Right lobe of liver (tissue), 6 donors: ENCODE results near the gene PTGDS. TPM values are rescaled to one million over a fixed set of nuclear protein-coding genes. Genes with fewer than 3 reads are reported as not detected.

Experiments used
- ATAC-seq, 4 donors: fragments of 200-7000 bp; cut with Tn5 transposase; one replicate each; pipeline ENCODE4 v1.9.1; 2020; ENCODE audit warnings: mild to moderate bottlenecking in 4 of 4, moderate library complexity in 4 of 4
- DNase-seq, 3 donors: peaks; one replicate each; pipeline ENCODE4 v3.0.0-alpha.2; 2020
- H3K27ac ChIP-seq, 3 donors: fragments of 200-600 bp; one replicate each; pipeline ENCODE4 v1.8.0; 2022
- H3K27me3 ChIP-seq, 2 donors: fragments of 200-600 bp; one replicate each; pipeline ENCODE4 v1.8.0; 2022
- H3K36me3 ChIP-seq, 4 donors: fragments of 200-600 bp; sonication (generic) in 1 of 4; one replicate each; pipeline versions ENCODE4 v1.5.1 to v1.8.0; 2017 to 2022; ENCODE audit warnings: control low read depth in 1 of 4
- H3K4me1 ChIP-seq, 4 donors: fragments of 200-600 bp; sonication (generic) in 1 of 4; one replicate each; pipeline versions ENCODE4 v1.5.1 to v1.8.0; 2017 to 2022; ENCODE audit warnings: control low read depth in 1 of 4
- H3K4me3 ChIP-seq, 3 donors: fragments of 200-600 bp; one replicate each; pipeline ENCODE4 v1.8.0; 2022
- H3K9me3 ChIP-seq, 4 donors: fragments of 200-600 bp; sonication (generic) in 1 of 4; one replicate each; pipeline versions ENCODE4 v1.5.1 to v1.8.0; 2017 to 2022; ENCODE audit warnings: control low read depth in 1 of 4
- CTCF ChIP-seq, 4 donors: fragments of 200-600 bp in 3 of 4; fragments of 450-650 bp in 1 of 4; IDR thresholded peaks; one replicate each; pipeline versions ENCODE4 v1.5.1 to v1.8.0; 2016 to 2022; ENCODE audit warnings: antibody characterized with exemption in 4 of 4, mild to moderate bottlenecking in 2 of 4
- POLR2A ChIP-seq: fragments of 450-650 bp; IDR thresholded peaks from one replicate; pipeline ENCODE4 v1.6.1; 2017; ENCODE audit warnings: antibody characterized with exemption, mild to moderate bottlenecking
- WGBS: methylation state at CpG from one replicate; pipeline ENCODE4 v1.1.6; 2018; ENCODE audit warnings: low coverage, low lambda C conversion rate; ENCODE audit not compliant: insufficient coverage; ENCODE audit errors: missing lambda C conversion rate; 5-methylcytosine and 5-hydroxymethylcytosine counted together
- intact Hi-C, 2 donors: fragments of 100-400 bp; cut with DNase I; formaldehyde crosslinking; loops; one replicate each; pipeline versions ENCODE4 v1.11.2 to v1.14.1; 2022
- total RNA-seq, 6 experiments: library from RNA; depleted of rRNA in 2 of 6; stranded (reverse); fragments of >200 nt in 2 of 6; fragmentation: NEBNext Ultra II Directional in 3 of 6; extraction: Animal tissue kit (Norgen Biotek cat#: 25700) in 3 of 6; gene quantifications; one replicate each; pipeline versions ENCODE4 v1.1.0 to v1.2.4, GENCODE V29; 2016 to 2023
- donor health status: DM: no; HTN: yes; CAD: no.
- donor health status: DM: no; HTN: no; CAD: no.
- donor health status: DM: no; HTN: no; CAD: no.
- donor health status: DM: no; HTN: yes; CAD: no.
- donor health status: DM: no; HTN: yes; CAD: no.

PTGDS gene
- total RNA-seq, 6 experiments from 2014 or later = 4.3 to 21.9 (median 6.0) TPM

DNA sequence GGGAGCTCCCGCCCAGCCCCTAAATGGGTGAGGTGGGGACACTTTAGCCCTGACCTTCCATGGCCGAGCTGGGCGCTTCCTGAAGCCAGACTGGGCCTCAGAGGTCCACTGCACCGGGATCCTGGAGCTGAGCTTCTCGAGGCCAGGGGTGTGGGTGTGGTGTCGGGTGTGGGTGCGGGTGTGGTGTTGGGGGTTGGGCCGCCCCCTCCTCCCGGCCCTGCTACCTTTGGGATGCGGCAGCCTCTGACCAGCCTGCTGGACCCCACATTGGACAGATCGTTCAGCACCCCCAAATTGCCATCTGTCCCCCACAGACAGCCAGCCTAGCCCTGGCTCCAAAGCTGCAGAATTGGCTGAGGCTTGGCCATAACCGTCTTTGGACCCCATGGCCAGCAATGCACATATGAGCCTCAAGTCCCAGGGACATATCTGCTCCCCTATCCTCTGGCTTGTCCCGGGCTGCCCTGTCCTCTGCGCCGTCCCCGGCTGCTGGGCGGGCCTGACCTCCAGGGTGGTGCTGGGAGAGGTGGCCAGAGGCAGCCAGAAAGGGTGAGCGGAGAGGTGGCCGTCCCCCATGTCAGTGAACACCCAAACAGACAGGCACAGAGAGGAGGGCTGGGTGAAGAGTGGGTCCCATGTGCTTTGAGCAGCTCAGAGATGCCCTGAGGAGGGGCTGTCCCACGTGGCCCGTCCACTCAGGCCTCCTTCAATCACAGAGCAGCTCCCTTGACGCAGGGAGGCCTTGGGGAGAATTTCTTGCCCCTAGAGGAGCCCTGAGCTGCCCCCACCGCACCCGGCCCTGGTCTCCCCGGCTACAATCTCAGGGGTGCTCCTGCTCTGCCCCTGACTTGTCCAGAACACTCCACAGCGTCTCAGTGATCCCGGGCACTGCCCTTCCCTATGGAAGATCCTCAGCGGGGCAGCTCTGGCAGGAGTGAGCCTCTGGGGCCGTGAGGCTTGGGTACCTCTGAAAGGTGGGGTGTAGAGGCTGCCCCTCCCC is 3.4 kb upstream of the PTGDS start:
- no peaks in the 10 kb centered on the region for H3K36me3 ChIP-seq
- H3K9me3 ChIP-seq = no peaks in the 10 kb centered on the region
- ATAC-seq (no peak), DNase-seq (no peak)
- intact Hi-C loops = no loop called here
- TF ChIP-seq POLR2A (no peak), CTCF (IDR thresholded peaks at IDR 0.05) (no peak)
- no peak overlapping the region for H3K27ac ChIP-seq
- no peaks in the 10 kb centered on the region for H3K4me1 ChIP-seq
- H3K4me3 ChIP-seq = no peak overlapping the region
- no peaks in the 10 kb centered on the region for H3K27me3 ChIP-seq
- WGBS = no CpG with 5 or more reads among the region's 29 CpGs

DNA sequence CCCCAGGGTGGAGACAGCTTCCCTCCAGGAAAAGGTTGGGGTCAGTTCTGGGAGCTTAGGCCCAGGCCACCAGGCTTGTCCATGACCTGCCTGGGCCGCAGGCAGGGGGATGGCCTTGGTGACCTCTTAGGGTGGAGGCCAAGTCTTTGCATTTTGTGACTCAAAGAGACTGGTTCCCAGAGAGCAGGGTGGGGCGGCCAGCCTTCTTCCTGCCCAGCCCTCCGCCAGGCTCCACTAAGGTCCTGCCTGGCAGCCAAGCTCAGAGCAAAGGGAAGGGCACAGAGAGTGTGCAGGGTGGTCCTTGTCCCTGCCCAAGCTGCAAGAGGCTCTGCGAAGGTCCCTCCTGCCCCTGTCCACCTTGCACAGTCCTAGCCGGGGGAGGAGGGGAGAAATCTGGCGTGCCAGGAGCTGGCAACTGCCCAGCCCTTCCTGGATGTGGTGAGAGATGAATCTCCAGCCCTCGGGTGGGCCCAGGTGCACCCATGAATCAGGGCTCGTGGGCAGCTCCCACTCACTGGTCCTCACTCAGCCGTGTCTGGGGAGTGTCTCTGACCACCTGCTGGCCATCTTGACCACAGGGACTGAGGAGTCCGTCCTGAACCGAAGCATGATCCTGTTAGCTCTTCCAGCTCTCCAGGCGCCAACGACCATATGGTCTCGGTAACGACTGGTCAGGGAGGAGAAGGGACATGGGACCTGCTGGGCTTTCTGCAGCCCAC is 2.3 kb upstream of the PTGDS start:
- TF ChIP-seq CTCF (IDR thresholded peaks at IDR 0.05) (no peak), POLR2A (no peak)
- H3K36me3 ChIP-seq = no peaks in the 10 kb centered on the region
- intact Hi-C loops = no loop called here
- ATAC-seq (no peak), DNase-seq (no peak)
- no peak overlapping the region for H3K27ac ChIP-seq
- WGBS = 60% methylated on average over 1 of the region's 15 CpGs
- no peaks in the 10 kb centered on the region for H3K27me3 ChIP-seq
- H3K9me3 ChIP-seq = no peaks in the 10 kb centered on the region
- H3K4me1 ChIP-seq = no peaks in the 10 kb centered on the region
- no peak overlapping the region for H3K4me3 ChIP-seq

DNA sequence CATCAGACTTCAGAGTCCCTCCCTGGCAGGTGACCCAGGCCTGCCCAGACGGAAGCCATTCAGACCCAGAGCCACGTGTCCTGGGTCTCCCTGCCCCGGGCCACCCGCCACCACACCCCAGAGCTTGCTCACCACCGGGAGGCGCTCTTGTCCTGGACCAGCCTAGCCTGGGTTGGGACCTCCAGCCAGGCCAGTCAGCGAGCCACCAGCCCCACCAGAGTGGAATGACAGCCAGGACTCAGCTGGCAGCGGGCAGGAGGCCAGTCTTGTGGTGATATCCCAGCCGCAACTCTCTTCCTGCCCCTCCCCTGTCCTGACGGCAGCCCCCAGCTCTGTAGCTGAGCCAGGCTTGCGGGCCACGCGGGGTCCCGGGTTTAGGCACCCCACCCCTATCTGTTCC is 1.7 kb upstream of the PTGDS start:
- Histone ChIP-seq H3K36me3 (no peaks in the 10 kb centered on the region), H3K27me3 (no peaks in the 10 kb centered on the region), H3K4me3 (no peak overlapping the region), H3K9me3 (no peaks in the 10 kb centered on the region), H3K4me1 (no peaks in the 10 kb centered on the region), H3K27ac (no peak overlapping the region)
- 60% methylated on average over 1 of the region's 14 CpGs for WGBS
- DNase-seq = no peak
- TF ChIP-seq CTCF (IDR thresholded peaks at IDR 0.05) (no peak), POLR2A (no peak)
- ATAC-seq = peak in 2 of 4 donors; percentile 6 to 13
- intact Hi-C loops = no loop called here

GRCh38 chr9:136977649-136978072 is 357 bp downstream of the PTGDS start:
- peak overlapping the region; percentile 16 to 29 (median 21) for H3K4me3 ChIP-seq
- no peaks in the 10 kb centered on the region for H3K36me3 ChIP-seq
- WGBS = no CpG with 5 or more reads among the region's 33 CpGs
- no peaks in the 10 kb centered on the region for H3K4me1 ChIP-seq
- TF ChIP-seq CTCF (IDR thresholded peaks at IDR 0.05) (no peak), POLR2A (no peak)
- DNase-seq = no peak
- ATAC-seq = no peak
- no peaks in the 10 kb centered on the region for H3K9me3 ChIP-seq
- no peak overlapping the region for H3K27ac ChIP-seq
- intact Hi-C loops = no loop called here
- H3K27me3 ChIP-seq = no peaks in the 10 kb centered on the region
